Body of pancreas (tissue), 4 donors: ENCODE results near the gene NAMPT.

Experiments
- POLR2A ChIP-seq, 3 donors: fragments of 450-650 bp; IDR thresholded peaks; one replicate each; pipeline ENCODE4 v1.6.1; 2016; ENCODE audit warnings: antibody characterized with exemption in 3 of 3, mild to moderate bottlenecking in 2 of 3
- TF ChIP-seq, protein P1 (sequence below), 7 experiments: fragments of 450-650 bp in 4 of 7; fragments of 200-600 bp in 3 of 7; sonication (generic) in 3 of 7; IDR thresholded peaks; one replicate each; pipeline ENCODE4 v1.5.1; 2016 to 2019; ENCODE audit warnings: antibody characterized with exemption in 7 of 7

DNA sequence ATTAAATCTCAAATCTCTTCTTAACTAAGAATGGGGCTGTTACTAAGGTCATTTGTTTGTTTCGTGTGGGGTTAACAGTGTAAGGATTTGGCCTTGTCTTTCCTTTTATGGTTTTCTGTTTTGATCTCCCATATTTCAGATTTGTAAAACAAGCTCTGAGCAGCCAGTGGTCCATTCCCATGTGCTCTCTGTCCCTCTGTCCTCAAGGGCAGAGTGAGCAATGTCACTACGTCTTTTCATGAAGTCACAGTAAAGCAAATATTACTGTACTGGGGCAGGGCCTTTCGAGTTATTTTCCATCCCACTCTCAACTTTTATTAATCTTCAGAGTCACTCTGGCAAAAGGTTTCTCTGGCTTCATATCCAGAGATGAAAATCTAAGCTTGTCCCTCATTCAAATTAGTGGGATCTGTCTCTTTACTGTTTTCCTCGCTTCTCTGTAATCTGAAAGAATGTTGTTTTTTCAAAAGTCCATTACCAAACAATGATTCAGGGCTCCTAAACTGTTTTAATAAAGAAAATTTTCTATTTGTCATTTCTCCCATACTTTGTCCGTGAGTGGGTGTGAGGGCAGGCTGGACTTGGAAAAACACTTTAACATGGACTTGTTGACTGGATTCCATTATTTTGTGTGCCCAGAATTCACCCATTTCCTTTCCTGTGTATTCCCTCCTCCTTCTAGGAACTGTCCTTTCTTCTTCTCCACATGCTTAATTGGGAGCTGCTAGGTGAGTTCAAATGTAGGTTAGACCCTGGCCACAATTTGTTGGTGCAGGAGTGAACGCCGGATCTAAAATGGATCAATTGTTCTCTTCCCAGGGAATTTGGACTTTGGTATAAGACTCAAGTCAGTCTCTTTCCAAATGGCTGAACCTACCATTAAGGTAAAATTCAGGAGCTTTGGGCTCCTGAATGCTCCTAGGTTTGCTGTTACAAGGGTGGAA is 42.1 kb upstream of the NAMPT start:
- TF ChIP-seq, protein P1, sequence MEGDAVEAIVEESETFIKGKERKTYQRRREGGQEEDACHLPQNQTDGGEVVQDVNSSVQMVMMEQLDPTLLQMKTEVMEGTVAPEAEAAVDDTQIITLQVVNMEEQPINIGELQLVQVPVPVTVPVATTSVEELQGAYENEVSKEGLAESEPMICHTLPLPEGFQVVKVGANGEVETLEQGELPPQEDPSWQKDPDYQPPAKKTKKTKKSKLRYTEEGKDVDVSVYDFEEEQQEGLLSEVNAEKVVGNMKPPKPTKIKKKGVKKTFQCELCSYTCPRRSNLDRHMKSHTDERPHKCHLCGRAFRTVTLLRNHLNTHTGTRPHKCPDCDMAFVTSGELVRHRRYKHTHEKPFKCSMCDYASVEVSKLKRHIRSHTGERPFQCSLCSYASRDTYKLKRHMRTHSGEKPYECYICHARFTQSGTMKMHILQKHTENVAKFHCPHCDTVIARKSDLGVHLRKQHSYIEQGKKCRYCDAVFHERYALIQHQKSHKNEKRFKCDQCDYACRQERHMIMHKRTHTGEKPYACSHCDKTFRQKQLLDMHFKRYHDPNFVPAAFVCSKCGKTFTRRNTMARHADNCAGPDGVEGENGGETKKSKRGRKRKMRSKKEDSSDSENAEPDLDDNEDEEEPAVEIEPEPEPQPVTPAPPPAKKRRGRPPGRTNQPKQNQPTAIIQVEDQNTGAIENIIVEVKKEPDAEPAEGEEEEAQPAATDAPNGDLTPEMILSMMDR (IDR thresholded peaks at IDR 0.05), result no peak
- no peak for TF ChIP-seq POLR2A (IDR thresholded peaks at IDR 0.05)
